Adrenal gland (tissue), 12 donors: ENCODE results near the gene SCARF1. TPM values are rescaled to one million over a fixed set of nuclear protein-coding genes. Genes with fewer than 3 reads are reported as not detected.

Experiments used
- DNase-seq, 7 donors: peaks; one replicate each; pipeline ENCODE4 v3.0.0-alpha.2; 2019 to 2020
- H3K27ac ChIP-seq, 5 donors: fragments of 200-600 bp; sonication (generic) in 4 of 5; 1 replicate in 3 of 5; 2 replicates in 2 of 5; pipeline versions ENCODE4 v1.5.1 to v1.8.0; 2016 to 2020; ENCODE audit warnings: mild to moderate bottlenecking in 1 of 5
- H3K27me3 ChIP-seq: fragments of 200-600 bp; 2 replicates; pipeline ENCODE4 v1.8.0; 2021
- H3K36me3 ChIP-seq, 2 donors: fragments of 200-600 bp; replicated peaks in 1 of 2; 1 replicate in 1 of 2; 2 replicates in 1 of 2; pipeline versions ENCODE4 v1.5.1 to v1.8.0; 2018 to 2022
- H3K4me1 ChIP-seq, 2 donors: fragments of 200-600 bp; replicated peaks in 1 of 2; 1 replicate in 1 of 2; 2 replicates in 1 of 2; pipeline versions ENCODE4 v1.5.1 to v1.8.0; 2018 to 2021
- H3K4me3 ChIP-seq, 4 donors: fragments of 200-600 bp; sonication (generic) in 3 of 4; one replicate each; pipeline ENCODE4 v1.5.1; 2016 to 2018
- H3K9me3 ChIP-seq, 3 donors: fragments of 200-600 bp; sonication (generic) in 1 of 3; replicated peaks in 1 of 3; 1 replicate in 2 of 3; 2 replicates in 1 of 3; pipeline versions ENCODE4 v1.5.1 to v1.8.0; 2016 to 2021
- CTCF ChIP-seq, 6 experiments: fragments of 450-650 bp in 4 of 6; fragments of 200-600 bp in 2 of 6; sonication (generic) in 1 of 6; IDR thresholded peaks; 1 replicate in 5 of 6; 2 replicates in 1 of 6; pipeline versions ENCODE4 v1.5.1 to v1.8.0; 2016 to 2021; ENCODE audit warnings: antibody characterized with exemption in 6 of 6, mild to moderate bottlenecking in 2 of 6, moderate library complexity in 1 of 6
- POLR2A ChIP-seq, 2 donors: fragments of 450-650 bp; IDR thresholded peaks; one replicate each; pipeline ENCODE4 v1.6.1; 2017; ENCODE audit warnings: antibody characterized with exemption in 2 of 2, mild to moderate bottlenecking in 2 of 2, moderate library complexity in 1 of 2
- WGBS, 4 donors: extraction: QIAGEN DNeasy Blood & Tissue Kit in 2 of 4; methylation state at CpG; one replicate each; pipeline versions ENCODE4 v1.1.5 to v1.1.7; 2013 to 2017; 5-methylcytosine and 5-hydroxymethylcytosine counted together
- intact Hi-C, 2 donors: fragments of 100-400 bp; cut with DNase I; formaldehyde crosslinking; loops; one replicate each; pipeline versions ENCODE4 v1.14.1 to v1.15.0; 2022 to 2023
- polyA plus RNA-seq, 3 donors: library from polyadenylated mRNA; stranded (reverse); fragments of 200-250 nt in 2 of 3; fragments of 350-450 nt in 1 of 3; fragmentation: Illumina TruSeq in 1 of 3; extraction: RNeasy Lipid Tissue Mini Kit (QIAGEN cat#74804) in 1 of 3; gene quantifications; one replicate each; pipeline ENCODE4 v1.2.3, GENCODE V29; 2013 to 2014
- total RNA-seq, 9 donors: library from RNA; depleted of rRNA in 4 of 9; stranded (reverse); fragments of >200 nt in 4 of 9; fragments of 120-200 nt in 1 of 9; fragmentation: NEBNext Ultra II Directional in 1 of 9; extraction: Animal tissue kit (Norgen Biotek cat#: 25700) in 1 of 9; gene quantifications; one replicate each; pipeline versions ENCODE4 v1.1.0 to v1.2.4, GENCODE V29; 2013 to 2023
- donor health status: healthy with polysubstance abuse.
- donor health status: Bipolar disorder and iron deficiency.
- donor health status: DM: yes; HTN: yes; CAD: no.
- donor health status: DM: no; HTN: no; CAD: no.
- donor health status: DM: no; HTN: no; CAD: no.
- donor health status: DM: yes; HTN: yes; CAD: no.

Gene SCARF1
- total and polyA plus RNA-seq, 12 donors, result 0.81 to 24.8 (median 16.0) TPM

DNA sequence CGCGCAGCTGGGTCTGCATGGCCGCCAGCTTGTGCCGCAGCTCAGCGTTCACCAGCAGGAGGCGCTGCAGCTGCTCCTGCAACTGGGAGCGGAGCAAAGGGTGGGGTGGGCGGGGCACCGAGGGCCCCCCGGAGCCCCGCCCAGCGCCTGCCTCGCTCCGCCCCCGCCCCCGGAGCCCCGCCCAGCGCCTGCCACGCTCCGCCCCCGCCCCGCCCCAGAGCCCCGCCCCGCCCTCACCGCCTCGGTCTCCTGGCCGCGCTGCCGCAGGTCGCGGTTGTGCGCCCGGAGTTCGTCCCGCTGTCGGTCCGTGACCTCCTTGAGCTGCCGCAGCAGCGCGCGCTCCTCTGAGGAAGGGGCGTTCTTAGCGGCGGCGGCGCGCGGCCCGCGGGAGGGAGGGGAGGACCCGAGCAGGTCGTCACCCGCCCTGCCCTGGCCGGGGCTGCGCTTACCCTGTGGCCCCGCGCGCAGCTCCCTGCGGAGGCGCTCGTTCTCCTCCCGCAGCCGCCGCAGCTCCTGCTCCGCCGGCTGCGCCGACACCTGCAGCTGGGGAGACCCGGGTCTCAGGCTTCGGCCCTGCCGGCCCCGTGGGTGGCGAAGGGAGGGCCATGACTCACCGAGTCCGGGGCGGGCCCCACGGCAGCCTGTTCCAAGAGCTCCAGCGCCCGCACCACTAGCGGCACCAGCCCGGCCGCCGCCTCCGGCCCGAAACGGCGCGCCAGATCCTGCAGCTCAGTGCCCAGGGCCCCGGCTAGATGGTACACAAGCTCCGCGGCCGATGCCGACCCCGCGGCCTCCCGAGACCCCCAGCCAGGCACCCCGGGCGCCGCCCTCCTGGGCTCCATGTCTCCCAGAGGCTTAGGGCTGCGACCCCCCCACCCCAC lies 3.7 kb upstream of the SCARF1 start:
- intact Hi-C loops, result loop anchor here in 1 of 2 donors (5.0 kb wide), 1 partner anchor 72 kb away; no protein-coding TSS in a partner anchor
- peak overlapping the region in 3 of 4 donors; percentile 60 to 71 (median 70) for H3K4me3 ChIP-seq
- TF ChIP-seq CTCF (IDR thresholded peaks at IDR 0.05) (peak in 2 of 6 experiments; percentile 15 to 88), POLR2A (IDR thresholded peaks at IDR 0.05) (peak; percentile 24 to 86)
- H3K36me3 ChIP-seq, result peaks cover 0 to 39% of the 10 kb centered on the region in 2 donors
- no peaks in the 10 kb centered on the region for H3K9me3 ChIP-seq
- H3K27me3 ChIP-seq, result no peaks in the 10 kb centered on the region
- 0 to 1% methylated on average over 70 to 100 of the region's 100 CpGs; no CpG with 5 or more reads in 2 of the 4 donors for WGBS, 4 donors
- peak; percentile 90 to 98 (median 96) for DNase-seq
- H3K4me1 ChIP-seq, result peaks cover 21 to 40% of the 10 kb centered on the region in 2 donors
- H3K27ac ChIP-seq, result peak overlapping the region; percentile 87 to 98 (median 96)

GRCh38 chr17:1648173-1648962 lies 2.8 kb upstream of the SCARF1 start:
- Histone ChIP-seq H3K4me1 (peaks cover 21 to 49% of the 10 kb centered on the region in 2 donors), H3K27ac (peak overlapping the region; percentile 74 to 96 (median 87)), H3K9me3 (no peaks in the 10 kb centered on the region), H3K27me3 (no peaks in the 10 kb centered on the region), H3K36me3 (peaks cover 0 to 31% of the 10 kb centered on the region in 2 donors), H3K4me3 (peak overlapping the region in 3 of 4 donors; percentile 29 to 60 (median 44))
- DNase-seq, result peak in 5 of 7 donors; percentile 63 to 95 (median 85)
- intact Hi-C loops, result loop anchor here in 1 of 2 donors (5.0 kb wide), 1 partner anchor 71 kb away; no protein-coding TSS in a partner anchor
- peak; percentile 3 to 24 for TF ChIP-seq POLR2A (IDR thresholded peaks at IDR 0.05)
- TF ChIP-seq CTCF (IDR thresholded peaks at IDR 0.05), result peak in 5 of 6 experiments; percentile 60 to 97 (median 70)
- 0 to 4% (median 3%) methylated on average over 21 to 54 of the region's 54 CpGs; no CpG with 5 or more reads in 1 of the 4 donors for WGBS, 4 donors

DNA sequence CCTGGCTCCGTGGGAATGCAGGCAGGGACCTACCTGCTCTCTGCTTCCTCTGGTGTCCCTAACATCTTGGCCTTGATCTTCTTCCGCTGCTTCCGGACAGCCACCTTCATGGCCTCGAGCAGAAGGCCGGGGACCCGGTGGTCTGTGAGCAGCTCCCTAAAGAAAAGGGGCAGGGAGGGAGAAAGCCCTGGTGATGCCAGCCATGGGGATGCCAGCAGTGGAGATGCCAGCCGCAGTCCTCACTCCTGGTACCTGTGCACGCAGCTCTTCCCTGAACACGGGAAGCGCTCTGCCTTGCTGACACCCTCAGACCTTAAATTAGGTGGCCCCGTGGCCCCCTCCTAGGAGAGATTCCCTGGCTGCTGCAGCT lies 2.3 kb upstream of the SCARF1 start:
- Histone ChIP-seq H3K36me3 (peaks cover 0 to 25% of the 10 kb centered on the region in 2 donors), H3K4me1 (peaks cover 21 to 49% of the 10 kb centered on the region in 2 donors), H3K4me3 (peak overlapping the region in 1 of 4 donors; percentile 60), H3K9me3 (no peaks in the 10 kb centered on the region), H3K27ac (peak overlapping the region in 4 of 5 donors; percentile 80 to 96 (median 88)), H3K27me3 (no peaks in the 10 kb centered on the region)
- intact Hi-C loops, result loop anchor here in 1 of 2 donors (5.0 kb wide), 1 partner anchor 70 kb away; no protein-coding TSS in a partner anchor
- DNase-seq, result no peak
- WGBS, 4 donors, result 55 to 59% (median 57%) methylated on average over 7 to 11 of the region's 11 CpGs
- TF ChIP-seq POLR2A (IDR thresholded peaks at IDR 0.05), result no peak
- no peak for TF ChIP-seq CTCF (IDR thresholded peaks at IDR 0.05)
